Peyer's patch (tissue), 4 donors: Measurements from ENCODE around the gene ERICH6B. TPM values are rescaled to one million over a fixed set of nuclear protein-coding genes. Genes with fewer than 3 reads are reported as not detected.
"Not testable (repeated sequence)": the region's sequence is repeated elsewhere in the genome, so short reads cannot be mapped to it uniquely, and the experiment has no call there.

ENCODE experiments used
- DNase-seq, 3 donors: peaks; one replicate each; pipeline ENCODE4 v3.0.0-alpha.2; 2017 to 2019
- H3K27ac ChIP-seq, 4 donors: fragments of 200-600 bp; sonication (generic); one replicate each; pipeline ENCODE4 v1.5.1; 2016 to 2019
- H3K27me3 ChIP-seq, 2 donors: fragments of 200-600 bp; sonication (generic); one replicate each; pipeline ENCODE4 v1.5.1; 2019
- H3K36me3 ChIP-seq, 3 donors: fragments of 200-600 bp; sonication (generic); one replicate each; pipeline ENCODE4 v1.5.1; 2016 to 2019
- H3K4me1 ChIP-seq, 4 donors: fragments of 200-600 bp; sonication (generic); one replicate each; pipeline ENCODE4 v1.5.1; 2016 to 2019
- H3K4me3 ChIP-seq, 4 donors: fragments of 200-600 bp; sonication (generic); 1 replicate in 3 of 4; 2 replicates in 1 of 4; pipeline ENCODE4 v1.5.1; 2016 to 2019; ENCODE audit warnings: mild to moderate bottlenecking in 1 of 4
- H3K9me3 ChIP-seq, 4 donors: fragments of 200-600 bp; sonication (generic); one replicate each; pipeline ENCODE4 v1.5.1; 2016 to 2019; ENCODE audit warnings: mild to moderate bottlenecking in 1 of 4
- CTCF ChIP-seq, 6 experiments: fragments of 450-650 bp in 4 of 6; fragments of 200-600 bp in 2 of 6; sonication (generic) in 1 of 6; IDR thresholded peaks; one replicate each; pipeline ENCODE4 v1.5.1; 2017 to 2019; ENCODE audit warnings: antibody characterized with exemption in 6 of 6, mild to moderate bottlenecking in 3 of 6, moderate library complexity in 1 of 6
- POLR2A ChIP-seq, 2 donors: fragments of 450-650 bp; IDR thresholded peaks; one replicate each; pipeline ENCODE4 v1.5.1; 2017; ENCODE audit warnings: antibody characterized with exemption in 2 of 2, mild to moderate bottlenecking in 2 of 2, moderate library complexity in 2 of 2
- total RNA-seq, 4 donors: library from RNA; depleted of rRNA; stranded (reverse); fragments of >200 nt; gene quantifications; one replicate each; pipeline ENCODE4 v1.1.0, GENCODE V29; 2016

ERICH6B gene
- not detected for total RNA-seq

GRCh38 chr13:45615501-45616101 is at the start of gene ERICH6B:
Gene ERICH6B, minus strand, starts transcription at chr13:45615739. Its CDS starts 18,734 bp downstream, at chr13:45597005.
- no peaks in the 10 kb centered on the region for H3K27me3 ChIP-seq
- no peaks in the 10 kb centered on the region for H3K4me1 ChIP-seq
- H3K9me3 ChIP-seq, result no peaks in the 10 kb centered on the region
- no peak within 1 kb of the TSS for H3K4me3 ChIP-seq
- no peak within 1 kb of the TSS for H3K27ac ChIP-seq
- TF ChIP-seq POLR2A (IDR thresholded peaks at IDR 0.05) (no peak), CTCF (IDR thresholded peaks at IDR 0.05) (no peak)
- H3K36me3 ChIP-seq, result no peaks in the 10 kb centered on the region
- DNase-seq, result no peak

- not testable (repeated sequence) for H3K9me3 ChIP-seq, H3K36me3 ChIP-seq, H3K4me1 ChIP-seq
These were observed 47.4 kb upstream of the ERICH6B start for GRCh38 chr13:45662903-45663302.

GRCh38 chr13:45662162-45662561 is 46.6 kb upstream of the ERICH6B start:
- no peaks in the 10 kb centered on the region for H3K36me3 ChIP-seq
- no peak for DNase-seq
- H3K4me3 ChIP-seq, result no peak overlapping the region
- no peaks in the 10 kb centered on the region for H3K27me3 ChIP-seq
- no peaks in the 10 kb centered on the region for H3K9me3 ChIP-seq
- H3K27ac ChIP-seq, result no peak overlapping the region
- TF ChIP-seq POLR2A (IDR thresholded peaks at IDR 0.05) (no peak), CTCF (IDR thresholded peaks at IDR 0.05) (no peak)
- H3K4me1 ChIP-seq, result no peaks in the 10 kb centered on the region

More at GRCh38 chr13:45662903-45663302, 47.4 kb upstream of the ERICH6B start:
- not testable (repeated sequence) for H3K27me3 ChIP-seq, H3K4me3 ChIP-seq, DNase-seq, H3K27ac ChIP-seq

GRCh38 chr13:45660458-45660857 is 44.9 kb upstream of the ERICH6B start:
- not testable (repeated sequence) for H3K4me3 ChIP-seq, H3K4me1 ChIP-seq, H3K36me3 ChIP-seq, H3K9me3 ChIP-seq, H3K27ac ChIP-seq, DNase-seq, H3K27me3 ChIP-seq

- Histone ChIP-seq H3K27me3 (no peaks in the 10 kb centered on the region), H3K27ac (no peak overlapping the region), H3K36me3 (no peaks in the 10 kb centered on the region), H3K4me1 (no peaks in the 10 kb centered on the region), H3K9me3 (no peaks in the 10 kb centered on the region), H3K4me3 (no peak overlapping the region)
- no peak for DNase-seq
- TF ChIP-seq CTCF (IDR thresholded peaks at IDR 0.05) (no peak), POLR2A (IDR thresholded peaks at IDR 0.05) (no peak)
These were observed 44.0 kb upstream of the ERICH6B start for GRCh38 chr13:45659536-45659935.

- Histone ChIP-seq H3K4me3 (no peak overlapping the region), H3K9me3 (no peaks in the 10 kb centered on the region), H3K36me3 (no peaks in the 10 kb centered on the region), H3K4me1 (no peaks in the 10 kb centered on the region), H3K27ac (no peak overlapping the region), H3K27me3 (no peaks in the 10 kb centered on the region)
- no peak for DNase-seq
- no peak for TF ChIP-seq CTCF (IDR thresholded peaks at IDR 0.05)
- no peak for TF ChIP-seq POLR2A (IDR thresholded peaks at IDR 0.05)
These were observed 43.2 kb upstream of the ERICH6B start for GRCh38 chr13:45658586-45659235.
